Stimulated activated naive CD8-positive, alpha-beta T cell treated with anti-CD3 and anti-CD28 coated beads, Interleukin-15, Interleukin-2, amounts not matched to agents 100 ng/mL and 50 ng/mL, for 24 hours (primary cell): ENCODE data around the gene RBBP8NL.

Experiments used
- H3K27ac Mint-ChIP-seq: one replicate; pipeline ENCODE4 v1.8.0; 2021; ENCODE audit warnings: mild to moderate bottlenecking, mixed read lengths
- H3K27me3 Mint-ChIP-seq: one replicate; pipeline ENCODE4 v1.8.0; 2021; ENCODE audit warnings: mixed read lengths
- H3K36me3 Mint-ChIP-seq: one replicate; pipeline ENCODE4 v1.8.0; 2021; ENCODE audit warnings: low read depth, mixed read lengths
- H3K4me1 Mint-ChIP-seq: one replicate; pipeline ENCODE4 v1.8.0; 2021; ENCODE audit warnings: low read depth, mixed read lengths
- H3K4me3 Mint-ChIP-seq: one replicate; pipeline ENCODE4 v1.8.0; 2021; ENCODE audit warnings: mild to moderate bottlenecking, mixed read lengths
- H3K9me3 Mint-ChIP-seq: one replicate; pipeline ENCODE4 v1.8.0; 2021; ENCODE audit warnings: mixed read lengths

Gene RBBP8NL, protein sequence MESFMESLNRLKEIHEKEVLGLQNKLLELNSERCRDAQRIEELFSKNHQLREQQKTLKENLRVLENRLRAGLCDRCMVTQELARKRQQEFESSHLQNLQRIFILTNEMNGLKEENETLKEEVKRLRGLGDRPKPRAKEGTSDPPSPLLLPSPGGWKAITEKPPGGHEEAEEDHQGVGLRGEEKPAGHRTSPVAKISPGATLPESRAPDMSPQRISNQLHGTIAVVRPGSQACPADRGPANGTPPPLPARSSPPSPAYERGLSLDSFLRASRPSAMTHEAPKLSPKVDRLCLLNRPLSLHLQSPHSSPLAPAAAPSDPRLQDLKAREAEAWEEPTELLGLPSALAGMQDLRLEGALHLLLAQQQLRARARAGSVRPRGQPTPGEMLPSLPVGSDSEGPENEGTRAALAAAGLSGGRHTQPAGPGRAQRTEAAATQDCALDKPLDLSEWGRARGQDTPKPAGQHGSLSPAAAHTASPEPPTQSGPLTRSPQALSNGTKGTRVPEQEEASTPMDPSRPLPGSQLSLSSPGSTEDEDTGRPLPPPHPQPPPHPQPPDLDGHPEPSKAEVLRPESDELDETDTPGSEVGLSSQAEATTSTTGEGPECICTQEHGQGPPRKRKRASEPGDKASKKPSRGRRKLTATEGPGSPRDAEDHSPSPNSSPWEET

DNA sequence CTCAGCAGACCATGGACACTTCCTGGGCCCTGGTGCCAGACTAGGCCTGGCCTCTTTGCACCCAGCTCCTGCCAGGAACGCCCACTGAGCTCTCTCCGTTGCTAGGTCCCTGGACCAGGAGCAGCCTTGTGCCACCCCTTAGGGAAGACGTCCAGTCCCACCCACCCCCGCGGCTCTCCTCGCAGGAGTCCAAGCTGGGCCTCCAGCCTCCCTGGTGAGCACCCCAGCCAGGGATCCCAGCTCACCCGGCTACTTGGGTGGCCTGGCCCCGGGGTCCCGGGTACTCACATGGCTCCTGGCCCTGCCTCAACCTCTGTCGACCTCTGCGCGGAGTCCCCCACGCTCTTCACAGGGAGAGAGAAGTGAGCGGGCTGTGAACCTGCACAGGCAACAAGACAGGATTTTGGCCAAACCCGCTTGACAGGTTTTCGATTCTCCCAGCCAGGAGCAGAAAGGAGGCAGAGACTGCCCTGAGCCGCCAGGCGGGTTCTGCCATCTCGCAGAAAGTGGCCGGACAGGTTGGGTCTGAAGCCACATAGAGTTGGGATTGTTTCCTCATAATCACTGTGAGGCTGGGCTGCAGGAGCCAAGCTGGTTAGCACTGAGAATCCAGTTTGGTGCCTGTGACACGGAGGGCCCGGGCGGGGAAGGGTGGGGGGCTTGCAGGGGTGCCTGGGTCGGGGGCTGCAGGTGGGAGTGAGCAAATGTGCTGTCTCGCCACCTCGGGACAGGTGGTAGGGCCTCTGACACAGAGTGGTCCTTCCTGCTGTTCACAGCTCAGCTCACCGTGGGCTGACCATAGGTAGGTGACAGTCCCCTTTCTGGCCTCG is at the start of gene RBBP8NL:
Gene RBBP8NL (minus strand): TSS at position 368 of the 830 bp plus-strand sequence. CDS start 7,892 bp downstream, outside the sequence.
- Mint-ChIP-seq H3K4me3 (no peak within 1 kb of the TSS), H3K9me3 (no peaks in the 10 kb centered on the region), H3K27me3 (no peaks in the 10 kb centered on the region), H3K4me1 (no peaks in the 10 kb centered on the region), H3K36me3 (no peaks in the 10 kb centered on the region), H3K27ac (no peak within 1 kb of the TSS)

DNA sequence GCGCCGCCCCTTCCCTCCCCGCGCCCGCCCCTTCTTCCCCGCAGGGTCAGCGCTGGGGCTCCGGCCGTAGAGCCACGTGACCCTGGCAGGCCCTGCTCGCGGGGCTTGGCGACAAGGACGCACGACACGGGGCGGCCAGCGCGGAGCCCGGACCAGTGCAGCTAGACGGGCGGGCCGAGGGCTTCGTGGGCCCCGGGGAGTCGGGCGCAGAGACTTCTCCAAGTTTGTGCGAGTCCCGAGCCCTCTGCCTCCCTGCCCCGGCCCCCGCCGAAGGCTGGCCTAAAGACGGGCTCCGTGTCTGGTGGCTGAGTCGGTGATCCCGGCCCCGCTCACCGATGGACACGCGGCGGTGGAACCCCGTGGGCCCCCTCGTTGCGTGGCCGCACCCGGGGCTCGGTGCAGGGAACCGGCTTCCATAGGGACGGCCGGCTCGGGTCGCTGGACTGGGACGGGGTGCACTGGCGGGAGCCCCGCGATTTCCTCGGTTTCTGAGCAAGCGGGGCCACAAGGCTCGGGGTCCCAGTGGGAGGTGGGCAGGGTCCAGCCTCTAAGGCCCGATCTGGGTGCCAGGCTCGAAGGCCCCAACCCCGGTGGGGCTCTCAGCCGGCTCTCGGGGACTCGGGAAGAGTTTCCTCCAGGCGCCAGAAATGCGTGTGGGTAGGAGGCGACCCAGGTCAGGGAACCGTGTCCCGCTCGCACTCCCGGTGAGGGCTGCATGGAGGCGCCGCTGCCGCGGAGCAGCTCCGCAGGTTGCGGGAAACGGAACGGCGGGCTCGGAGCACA is 48.9 kb upstream of the RBBP8NL start:
- H3K36me3 Mint-ChIP-seq = no peaks in the 10 kb centered on the region

DNA sequence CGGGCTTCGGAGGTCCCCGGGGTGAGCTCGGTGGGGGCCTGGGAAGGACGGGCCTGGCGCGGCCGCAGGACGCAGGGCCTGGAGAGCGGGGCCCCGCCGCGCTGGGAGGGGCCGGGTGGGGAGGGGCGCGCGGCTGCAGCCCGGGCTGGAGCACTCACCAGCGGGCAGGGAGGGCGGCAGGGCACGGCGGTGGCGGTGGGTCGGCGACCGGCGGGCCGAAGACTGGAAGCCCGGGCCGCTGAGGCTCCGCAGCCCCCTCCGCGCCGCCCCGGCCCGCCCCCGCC is 48.4 kb upstream of the RBBP8NL start, which contains the start of gene GATA5:
Gene GATA5 (minus strand): TSS at position 224 of the 284 bp plus-strand sequence. CDS start 474 bp downstream, outside the sequence.
- no peak within 1 kb of the TSS for H3K4me3 Mint-ChIP-seq

More for the DNA sequence above, 48.9 kb upstream of the RBBP8NL start:
- Mint-ChIP-seq H3K4me3 (no peak overlapping the region), H3K27me3 (peaks cover 44% of the 10 kb centered on the region), H3K4me1 (peaks cover 4% of the 10 kb centered on the region), H3K9me3 (no peaks in the 10 kb centered on the region), H3K27ac (no peak overlapping the region)

DNA sequence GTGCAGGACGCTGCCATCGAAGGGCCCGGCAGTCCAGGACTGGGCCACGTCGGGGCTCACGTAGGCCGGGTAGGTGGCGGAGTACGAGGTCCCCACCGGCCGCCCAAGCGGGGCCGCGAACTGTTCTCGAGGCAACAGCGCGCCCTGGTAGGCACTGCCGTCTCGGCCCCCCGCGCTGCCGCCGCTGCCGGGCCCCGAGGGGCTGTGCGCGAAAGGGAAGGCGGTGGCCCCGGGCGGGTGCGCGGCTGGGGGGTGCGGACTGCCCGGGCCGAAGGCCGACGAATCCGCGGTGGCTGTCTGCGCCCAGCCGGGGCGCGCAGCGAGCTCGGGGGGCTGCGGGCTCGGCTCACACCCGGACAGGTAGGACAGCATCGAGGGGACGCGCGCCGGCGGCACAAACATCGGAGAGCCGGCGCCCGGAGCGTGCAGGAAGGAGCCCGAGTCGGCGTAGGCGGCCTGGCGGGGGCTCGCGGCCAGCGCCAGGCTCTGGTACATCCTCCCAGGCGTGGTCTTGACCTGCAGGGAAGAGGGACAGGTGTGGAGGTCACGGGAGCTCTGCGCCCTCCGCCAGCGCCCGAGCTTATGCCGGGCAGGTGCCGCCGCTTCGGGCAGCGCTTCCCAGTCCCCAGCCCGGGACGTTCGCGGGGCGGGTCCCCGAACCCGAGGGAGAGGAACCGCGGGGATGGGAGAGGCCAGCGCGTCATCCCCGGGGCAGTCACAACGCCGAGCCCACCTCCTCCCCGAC is 47.9 kb upstream of the RBBP8NL start:
- H3K9me3 Mint-ChIP-seq = no peaks in the 10 kb centered on the region
- no peak overlapping the region for H3K27ac Mint-ChIP-seq
- H3K4me3 Mint-ChIP-seq = no peak overlapping the region
- H3K36me3 Mint-ChIP-seq = no peaks in the 10 kb centered on the region
- peaks cover 46% of the 10 kb centered on the region for H3K27me3 Mint-ChIP-seq
- H3K4me1 Mint-ChIP-seq = peaks cover 4% of the 10 kb centered on the region

More for the DNA sequence above, 48.4 kb upstream of the RBBP8NL start, which contains the start of gene GATA5:
- Mint-ChIP-seq H3K27ac (no peak within 1 kb of the TSS), H3K27me3 (peaks cover 44% of the 10 kb centered on the region), H3K36me3 (no peaks in the 10 kb centered on the region), H3K9me3 (no peaks in the 10 kb centered on the region), H3K4me1 (peaks cover 4% of the 10 kb centered on the region)

DNA sequence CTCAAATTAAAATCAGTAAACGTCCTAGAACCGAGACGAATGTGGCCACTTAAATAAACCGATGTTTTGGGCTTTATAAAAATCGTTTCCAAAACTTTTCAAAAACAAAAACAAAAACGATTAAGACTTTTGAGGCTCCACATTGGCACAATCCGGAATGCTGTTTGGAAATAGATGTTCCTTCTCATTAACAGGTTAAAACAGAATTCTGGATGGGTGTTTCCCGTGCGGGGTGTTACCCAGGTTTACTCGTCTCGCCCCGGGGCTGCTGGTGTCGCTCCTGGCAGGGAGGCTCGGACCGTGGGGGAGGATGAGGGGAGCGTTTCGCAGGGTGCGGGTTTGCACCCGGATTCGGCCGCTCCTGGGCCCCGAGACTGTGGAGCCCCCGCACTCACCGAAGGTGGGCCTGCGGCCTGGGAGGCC is 47.3 kb upstream of the RBBP8NL start:
- Mint-ChIP-seq H3K9me3 (no peaks in the 10 kb centered on the region), H3K4me1 (peaks cover 4% of the 10 kb centered on the region), H3K4me3 (no peak overlapping the region), H3K27ac (no peak overlapping the region), H3K27me3 (peaks cover 52% of the 10 kb centered on the region), H3K36me3 (no peaks in the 10 kb centered on the region)

DNA sequence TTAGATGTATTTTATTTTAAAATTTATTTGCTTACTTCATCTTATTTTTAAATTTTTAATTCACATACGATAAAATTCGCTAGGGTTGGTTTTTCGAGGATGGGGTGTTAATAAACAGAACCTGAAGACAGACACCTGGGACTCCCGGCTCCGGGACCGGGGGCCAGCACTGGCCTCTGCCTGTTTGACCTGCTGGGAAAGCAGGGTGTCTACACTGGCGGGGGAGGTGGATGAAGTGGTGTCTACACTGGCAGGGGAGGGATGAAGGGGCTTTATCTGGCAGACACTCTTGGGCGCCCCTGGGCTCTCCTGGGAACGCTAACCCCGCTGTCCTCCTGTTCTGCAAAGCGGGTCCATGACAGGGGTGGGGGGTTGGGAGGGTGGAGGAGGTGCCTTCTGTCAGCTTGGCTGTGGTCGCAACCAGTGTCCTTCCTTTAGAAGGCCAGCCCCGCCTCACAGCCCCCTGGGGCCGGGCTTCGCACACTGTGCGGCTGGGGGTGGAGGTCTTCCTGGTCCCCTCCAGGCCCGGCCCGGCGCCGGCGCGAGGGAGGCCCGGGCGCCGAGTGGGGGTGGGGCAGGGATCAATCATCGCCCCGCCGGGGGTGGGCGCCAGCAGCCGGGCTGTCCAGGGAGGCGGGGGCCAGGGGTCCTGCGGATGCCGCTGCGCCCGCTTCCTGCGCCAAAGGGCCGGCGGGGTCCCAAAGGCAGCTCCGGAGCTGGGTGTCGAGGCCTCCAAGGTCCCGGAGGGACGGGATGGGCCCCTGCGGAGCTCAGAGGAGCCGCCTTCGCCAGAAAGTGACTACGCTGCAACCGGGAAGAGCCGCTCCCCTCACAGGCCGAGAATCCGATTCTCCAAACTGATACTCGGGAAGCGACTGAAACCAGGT is 46.6 kb upstream of the RBBP8NL start:
- Mint-ChIP-seq H3K4me3 (no peak overlapping the region), H3K9me3 (no peaks in the 10 kb centered on the region), H3K27ac (no peak overlapping the region), H3K4me1 (peaks cover 4% of the 10 kb centered on the region), H3K36me3 (no peaks in the 10 kb centered on the region), H3K27me3 (peaks cover 51% of the 10 kb centered on the region)

DNA sequence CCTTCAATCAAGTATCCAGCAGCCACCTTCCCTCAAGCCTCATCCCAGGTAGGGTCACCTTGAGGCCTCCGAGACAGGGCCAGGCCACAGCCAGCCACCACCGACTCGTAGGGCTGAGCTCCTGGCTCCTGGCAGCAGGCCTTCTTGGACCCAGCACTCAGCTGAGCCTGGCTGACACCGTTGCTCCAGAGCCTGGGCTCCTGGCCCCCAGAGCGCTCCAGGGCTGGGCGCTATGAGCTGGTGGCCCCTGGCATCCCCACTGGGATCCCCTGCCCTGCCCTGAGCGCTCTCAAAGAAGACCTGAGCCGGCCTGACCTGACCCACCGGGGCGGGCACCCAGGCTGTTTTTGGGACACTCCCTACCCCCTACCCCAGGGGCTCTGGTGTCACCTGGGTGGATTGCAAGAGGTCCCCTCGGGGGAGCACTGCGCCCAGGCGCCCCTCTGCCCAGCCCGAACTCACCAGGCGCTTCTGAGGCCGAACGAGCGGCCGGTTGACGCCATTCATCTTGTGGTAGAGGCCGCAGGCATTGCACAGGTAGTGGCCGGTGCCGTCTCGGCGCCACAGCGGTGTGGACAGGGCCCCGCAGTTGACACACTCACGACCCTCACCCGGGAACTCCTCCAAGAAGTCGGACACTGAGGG is 45.7 kb upstream of the RBBP8NL start:
- H3K27ac Mint-ChIP-seq = no peak overlapping the region
- H3K4me3 Mint-ChIP-seq = no peak overlapping the region
- H3K9me3 Mint-ChIP-seq = no peaks in the 10 kb centered on the region
- H3K36me3 Mint-ChIP-seq = no peaks in the 10 kb centered on the region
- H3K27me3 Mint-ChIP-seq = peaks cover 42% of the 10 kb centered on the region
- H3K4me1 Mint-ChIP-seq = peaks cover 4% of the 10 kb centered on the region

DNA sequence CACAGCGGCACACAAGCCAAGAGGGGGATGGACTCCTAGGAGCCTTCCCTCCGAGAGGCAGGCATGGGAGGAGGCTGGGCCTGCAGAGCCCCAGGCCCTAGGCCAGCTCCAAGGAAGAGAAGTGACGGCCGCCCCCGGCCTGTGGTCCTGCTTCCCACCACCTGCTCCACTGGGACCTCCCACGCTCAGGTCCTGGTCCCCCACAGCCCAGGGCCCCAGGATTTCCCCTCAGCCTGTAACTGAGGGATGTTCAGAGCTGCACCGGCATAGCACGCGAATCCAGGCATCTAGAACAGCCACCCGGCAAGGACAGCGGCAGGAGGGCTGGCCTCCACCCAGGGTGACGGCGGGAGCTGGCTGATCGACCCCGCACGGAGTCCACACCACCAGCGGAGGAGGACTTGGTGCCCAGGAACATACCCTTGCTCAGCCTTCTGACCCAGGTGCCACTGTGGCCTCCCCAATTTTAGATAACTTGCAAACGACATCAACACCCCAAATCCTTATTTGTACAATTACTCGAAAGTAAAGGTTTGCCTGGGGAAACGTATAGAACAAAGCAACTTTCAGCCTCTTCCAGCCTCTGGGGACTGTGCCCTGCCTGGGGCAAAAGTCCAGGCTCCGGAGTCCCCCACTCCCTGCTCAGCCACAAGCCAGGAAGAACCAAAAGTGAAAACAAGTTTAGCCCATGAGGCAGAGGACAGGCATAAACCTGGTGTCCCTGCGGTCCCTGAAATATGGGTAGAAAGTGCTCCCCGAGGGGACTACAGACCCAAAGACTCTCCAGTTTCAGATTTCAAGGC is 45.0 kb upstream of the RBBP8NL start:
- Mint-ChIP-seq H3K36me3 (no peaks in the 10 kb centered on the region), H3K27ac (no peak overlapping the region), H3K9me3 (no peaks in the 10 kb centered on the region), H3K27me3 (peaks cover 34% of the 10 kb centered on the region), H3K4me1 (peaks cover 4% of the 10 kb centered on the region), H3K4me3 (no peak overlapping the region)

DNA sequence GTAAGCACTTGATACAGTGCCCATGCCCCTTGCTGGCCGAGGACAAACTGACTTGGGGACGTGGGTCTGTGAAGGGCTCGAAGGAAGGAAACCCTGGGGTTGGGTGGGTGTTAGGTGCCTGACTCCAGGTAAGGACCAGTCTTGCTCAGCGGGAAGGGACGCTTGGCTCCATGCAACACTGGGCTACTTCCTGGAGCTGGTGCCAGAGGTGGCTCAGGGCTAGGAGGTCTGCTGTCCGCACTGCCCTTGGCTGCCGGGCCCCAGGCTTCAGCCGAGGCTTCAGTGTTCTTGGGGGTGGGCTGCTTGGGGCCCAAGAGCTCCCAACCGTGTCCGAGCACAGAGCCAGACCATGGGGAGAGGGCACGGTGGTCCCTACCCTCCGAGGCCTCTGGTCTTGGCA is 43.1 kb upstream of the RBBP8NL start:
- peaks cover 27% of the 10 kb centered on the region for H3K27me3 Mint-ChIP-seq

DNA sequence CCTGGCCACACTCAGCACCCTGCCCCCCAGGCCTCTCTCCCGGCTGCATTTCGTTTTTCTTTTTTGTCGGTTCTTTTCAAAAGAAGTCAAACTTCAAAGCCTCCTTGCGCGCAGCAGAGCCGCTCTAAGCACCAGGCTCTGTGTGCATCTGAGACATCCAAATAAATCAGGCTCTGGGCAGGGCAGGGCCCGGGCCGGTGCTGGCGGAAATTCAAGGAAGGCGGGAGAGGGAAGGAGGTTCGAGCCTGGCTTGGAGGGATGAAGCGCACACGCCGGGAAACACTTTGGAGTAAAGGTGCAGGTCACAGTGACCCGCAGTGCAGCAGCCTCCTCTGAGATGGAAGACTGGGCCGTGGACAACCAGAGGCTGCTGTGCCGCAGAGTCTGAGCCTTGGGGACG is 42.7 kb upstream of the RBBP8NL start:
- no peak overlapping the region for H3K27ac Mint-ChIP-seq
- H3K36me3 Mint-ChIP-seq = no peaks in the 10 kb centered on the region
- no peak overlapping the region for H3K4me3 Mint-ChIP-seq
- no peaks in the 10 kb centered on the region for H3K9me3 Mint-ChIP-seq
- no peaks in the 10 kb centered on the region for H3K4me1 Mint-ChIP-seq
- peaks cover 27% of the 10 kb centered on the region for H3K27me3 Mint-ChIP-seq

More for the DNA sequence above, 43.1 kb upstream of the RBBP8NL start:
- Mint-ChIP-seq H3K9me3 (no peaks in the 10 kb centered on the region), H3K4me1 (no peaks in the 10 kb centered on the region), H3K36me3 (no peaks in the 10 kb centered on the region), H3K27ac (no peak overlapping the region), H3K4me3 (no peak overlapping the region)

DNA sequence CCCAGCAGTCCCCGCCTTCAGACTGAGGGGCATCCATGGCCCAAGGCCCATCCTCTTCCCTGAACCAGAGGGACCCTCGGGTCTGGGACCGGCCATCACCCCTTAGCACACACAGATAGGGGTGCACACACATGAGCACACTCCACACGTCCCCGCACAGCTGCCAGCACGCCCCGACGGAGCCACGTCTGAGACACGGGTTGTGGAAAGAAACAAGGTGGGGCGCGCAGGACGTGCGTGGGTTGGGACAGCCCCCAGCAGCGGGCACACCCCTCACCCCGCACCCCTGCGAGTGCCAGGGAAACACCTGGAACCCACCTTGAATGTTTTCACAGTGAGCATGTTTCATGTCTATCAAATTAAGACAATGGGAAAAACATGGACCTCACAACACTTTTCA is 42.0 kb upstream of the RBBP8NL start:
- H3K4me3 Mint-ChIP-seq = no peak overlapping the region
- H3K27ac Mint-ChIP-seq = no peak overlapping the region
- peaks cover 23% of the 10 kb centered on the region for H3K27me3 Mint-ChIP-seq
- no peaks in the 10 kb centered on the region for H3K36me3 Mint-ChIP-seq
- no peaks in the 10 kb centered on the region for H3K4me1 Mint-ChIP-seq
- H3K9me3 Mint-ChIP-seq = no peaks in the 10 kb centered on the region
